Activated CD8-positive, alpha-beta T cell treated with anti-CD3 and anti-CD28 coated beads, Interleukin-2, amount 10 ng/mL, durations not matched to agents 7 days and 5 days (primary cell): ENCODE data around the gene CNNM1. TPM values are rescaled to one million over a fixed set of nuclear protein-coding genes. Genes with fewer than 3 reads are reported as not detected.

Source experiments
- ATAC-seq: fragments of 150-1000 bp; cut with Tn5 transposase; one replicate; pipeline ENCODE4 v1.10.0; 2021; ENCODE audit warnings: moderate library complexity
- CTCF ChIA-PET: fragments of 350-600 bp; sonication (Branson Sonifier 250); formaldehyde crosslinking; loops from one replicate; lab custom pipeline; 2021; ENCODE audit warnings: antibody characterized with exemption; lab: Charles Lee
- POLR2A ChIA-PET: fragments of 350-600 bp; sonication (Branson Sonifier 250); formaldehyde crosslinking; loops from one replicate; lab custom pipeline; 2021; ENCODE audit warnings: antibody characterized with exemption; lab: Charles Lee
- DNase-seq: peaks from one replicate; pipeline ENCODE4 v3.0.0-alpha.2; 2020
- H3K27ac Mint-ChIP-seq: one replicate; pipeline ENCODE4 v1.8.0; 2021; ENCODE audit warnings: mild to moderate bottlenecking, mixed read lengths
- H3K27me3 Mint-ChIP-seq: one replicate; pipeline ENCODE4 v1.8.0; 2021; ENCODE audit warnings: low read depth, mixed read lengths
- H3K36me3 Mint-ChIP-seq: one replicate; pipeline ENCODE4 v1.8.0; 2021; ENCODE audit warnings: low read depth, mixed read lengths
- H3K4me1 Mint-ChIP-seq: one replicate; pipeline ENCODE4 v1.8.0; 2021; ENCODE audit warnings: low read depth, mixed read lengths
- H3K4me3 Mint-ChIP-seq: one replicate; pipeline ENCODE4 v1.8.0; 2021; ENCODE audit warnings: mild to moderate bottlenecking, mixed read lengths
- H3K9me3 Mint-ChIP-seq: one replicate; pipeline ENCODE4 v1.8.0; 2022; ENCODE audit warnings: mixed read lengths; ENCODE audit not compliant: insufficient read depth
- total RNA-seq, 2 experiments: library from RNA; stranded (reverse); gene quantifications; one replicate each; pipeline ENCODE4 v1.2.3, GENCODE V29; 2021

Gene CNNM1
- total RNA-seq, 2 experiments from 2014 or later, result 0.13 to 0.23 TPM

- Mint-ChIP-seq H3K4me1 (no peaks in the 10 kb centered on the region), H3K36me3 (peaks cover 31% of the 10 kb centered on the region), H3K4me3 (no peak overlapping the region), H3K27me3 (no peaks in the 10 kb centered on the region), H3K9me3 (no peaks in the 10 kb centered on the region), H3K27ac (no peak overlapping the region)
- ChIA-PET POLR2A (no interaction called here), CTCF (interaction anchor here (0.7 to 1.5 kb wide), 3 partner anchors 8 to 209 kb away, joined by 3 to 4 read pairs (median 3); no protein-coding TSS in a partner anchor)
- DNase-seq, result no peak
- no peak for ATAC-seq
Measured at GRCh38 chr10:99403674-99404073, 74.5 kb downstream of the CNNM1 start.

DNA sequence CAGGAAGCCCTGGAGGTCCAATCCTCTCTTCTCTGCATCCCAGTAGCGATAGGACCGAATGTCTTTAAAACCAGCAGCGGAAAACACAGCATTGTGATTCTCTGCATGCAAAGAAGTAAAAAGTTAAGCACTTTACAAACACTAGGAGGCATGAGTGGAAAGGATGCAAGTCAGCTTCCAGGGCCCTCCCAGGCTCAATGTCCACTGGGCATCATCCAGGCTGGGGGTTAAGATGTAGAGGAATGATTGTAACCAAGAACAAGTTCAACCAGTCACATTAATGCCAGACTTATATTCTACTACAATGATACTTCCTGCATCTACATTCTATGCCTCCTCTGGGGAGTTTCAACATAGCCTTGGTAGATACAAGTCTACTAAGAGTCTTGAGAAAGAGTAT, 77.0 kb downstream of the CNNM1 start:
- no peak overlapping the region for H3K4me3 Mint-ChIP-seq
- ATAC-seq (no peak), DNase-seq (no peak)
- H3K9me3 Mint-ChIP-seq, result no peaks in the 10 kb centered on the region
- POLR2A ChIA-PET, result no interaction called here
- H3K27me3 Mint-ChIP-seq, result no peaks in the 10 kb centered on the region
- H3K27ac Mint-ChIP-seq, result no peak overlapping the region
- CTCF ChIA-PET, result no interaction called here
- H3K36me3 Mint-ChIP-seq, result peaks cover 32% of the 10 kb centered on the region
- H3K4me1 Mint-ChIP-seq, result no peaks in the 10 kb centered on the region

- Mint-ChIP-seq H3K4me3 (no peak overlapping the region), H3K4me1 (no peaks in the 10 kb centered on the region), H3K9me3 (no peaks in the 10 kb centered on the region), H3K27ac (no peak overlapping the region), H3K36me3 (peaks cover 17% of the 10 kb centered on the region), H3K27me3 (no peaks in the 10 kb centered on the region)
- ATAC-seq (no peak), DNase-seq (no peak)
- POLR2A ChIA-PET, result no interaction called here
- CTCF ChIA-PET, result interaction anchor here (1.0 to 1.1 kb wide), 2 partner anchors 18 to 26 kb away, joined by 3 read pairs; no protein-coding TSS in a partner anchor
Measured at GRCh38 chr10:99410146-99410545, 81.0 kb downstream of the CNNM1 start.

DNA sequence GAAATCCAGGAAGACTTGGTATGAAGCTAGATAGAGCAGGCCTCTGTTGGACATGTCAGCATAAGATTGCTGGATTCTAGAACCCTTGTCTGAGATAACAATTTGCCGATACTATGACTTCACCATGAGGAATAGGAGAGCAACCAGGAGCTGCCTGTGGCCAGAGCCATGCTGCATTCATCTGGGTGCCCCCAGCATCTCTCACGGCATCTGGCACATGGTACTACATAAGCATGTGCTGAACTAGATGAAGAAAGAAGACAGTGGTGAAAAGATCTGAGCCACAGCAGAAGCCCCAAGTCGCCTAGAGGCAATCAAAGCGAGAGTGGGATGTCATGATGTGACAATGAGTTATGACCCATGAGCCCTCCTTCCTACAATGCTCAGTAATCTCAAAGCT, 81.7 kb downstream of the CNNM1 start:
- ATAC-seq (no peak), DNase-seq (no peak)
- H3K9me3 Mint-ChIP-seq, result no peaks in the 10 kb centered on the region
- H3K27me3 Mint-ChIP-seq, result no peaks in the 10 kb centered on the region
- H3K4me3 Mint-ChIP-seq, result no peak overlapping the region
- ChIA-PET CTCF (interaction anchor here (1.4 kb wide), 1 partner anchor 19 kb away, joined by 4 read pairs; the partner anchor contains the start of gene GOT1), POLR2A (interaction anchor here (0.6 kb wide), 1 partner anchor 16 kb away, joined by 4 read pairs; no protein-coding TSS in a partner anchor)
- H3K36me3 Mint-ChIP-seq, result peaks cover 15% of the 10 kb centered on the region
- H3K27ac Mint-ChIP-seq, result no peak overlapping the region
- H3K4me1 Mint-ChIP-seq, result no peaks in the 10 kb centered on the region

DNA sequence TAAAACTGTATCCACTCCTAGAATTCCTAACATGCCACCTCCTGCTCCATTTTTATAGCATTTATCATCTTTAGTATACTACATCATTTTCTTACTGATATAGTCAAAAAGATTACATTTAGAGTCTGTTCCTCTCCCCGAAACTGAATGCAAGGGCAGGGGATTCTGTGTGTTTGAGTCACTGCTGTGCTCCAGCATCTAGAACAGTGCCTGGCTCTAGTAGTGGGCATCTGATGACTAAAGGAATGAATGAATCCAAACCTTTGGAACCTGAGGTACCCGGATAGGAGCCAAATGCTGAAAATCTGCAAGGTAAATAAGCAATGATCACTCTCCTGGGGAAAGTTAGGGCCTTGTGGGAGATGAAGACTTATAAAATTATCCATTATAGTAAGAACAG, 82.4 kb downstream of the CNNM1 start:
- DNase-seq (no peak), ATAC-seq (no peak)
- Mint-ChIP-seq H3K4me3 (no peak overlapping the region), H3K36me3 (peaks cover 15% of the 10 kb centered on the region), H3K4me1 (no peaks in the 10 kb centered on the region), H3K27me3 (no peaks in the 10 kb centered on the region), H3K9me3 (no peaks in the 10 kb centered on the region), H3K27ac (no peak overlapping the region)
- CTCF ChIA-PET, result interaction anchor here (0.7 to 1.4 kb wide), 3 partner anchors 8 to 300 kb away, joined by 3 to 4 read pairs (median 4); partner anchors contain the start of gene GOT1
- POLR2A ChIA-PET, result interaction anchor here (0.6 kb wide), 1 partner anchor 16 kb away, joined by 4 read pairs; no protein-coding TSS in a partner anchor

DNA sequence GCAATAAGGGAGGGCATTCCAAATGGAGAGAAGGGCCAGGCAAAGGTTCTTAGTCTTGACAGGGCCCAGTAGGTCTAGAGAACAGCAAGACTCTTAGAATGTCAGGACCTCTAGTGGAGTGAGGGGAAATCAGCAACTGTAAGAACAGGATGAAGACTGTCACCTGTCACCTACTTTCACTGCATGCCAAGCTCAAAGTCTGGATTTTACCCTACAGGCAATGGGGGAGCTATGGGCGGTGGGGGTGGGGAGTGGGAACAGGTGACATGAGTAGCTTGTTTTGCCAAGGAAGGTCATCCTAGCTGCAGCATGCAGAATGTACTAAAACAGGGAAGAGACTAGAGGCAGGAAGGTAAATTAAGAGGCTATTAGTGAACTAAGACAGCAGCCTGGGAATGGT, 82.9 kb downstream of the CNNM1 start:
- no peak overlapping the region for H3K4me3 Mint-ChIP-seq
- no peak for DNase-seq
- POLR2A ChIA-PET, result no interaction called here
- H3K9me3 Mint-ChIP-seq, result no peaks in the 10 kb centered on the region
- H3K36me3 Mint-ChIP-seq, result peaks cover 14% of the 10 kb centered on the region
- H3K27ac Mint-ChIP-seq, result no peak overlapping the region
- H3K27me3 Mint-ChIP-seq, result no peaks in the 10 kb centered on the region
- CTCF ChIA-PET, result interaction anchor here (0.7 to 1.4 kb wide), 3 partner anchors 9 to 299 kb away, joined by 3 to 4 read pairs (median 4); partner anchors contain the start of gene GOT1
- no peaks in the 10 kb centered on the region for H3K4me1 Mint-ChIP-seq
- ATAC-seq, result no peak

GRCh38 chr10:99418910-99419624, 89.9 kb downstream of the CNNM1 start:
- Mint-ChIP-seq H3K9me3 (no peaks in the 10 kb centered on the region), H3K4me1 (no peaks in the 10 kb centered on the region), H3K27ac (no peak overlapping the region), H3K4me3 (no peak overlapping the region), H3K27me3 (no peaks in the 10 kb centered on the region), H3K36me3 (peaks cover 40% of the 10 kb centered on the region)
- POLR2A ChIA-PET, result no interaction called here
- CTCF ChIA-PET, result interaction anchor here (1.6 kb wide), 1 partner anchor 17 kb away, joined by 5 read pairs; no protein-coding TSS in a partner anchor
- DNase-seq, result no peak
- ATAC-seq, result no peak

GRCh38 chr10:99419688-99420087, 90.5 kb downstream of the CNNM1 start:
- Mint-ChIP-seq H3K36me3 (peaks cover 41% of the 10 kb centered on the region), H3K4me1 (no peaks in the 10 kb centered on the region), H3K27me3 (no peaks in the 10 kb centered on the region), H3K27ac (no peak overlapping the region), H3K4me3 (no peak overlapping the region), H3K9me3 (no peaks in the 10 kb centered on the region)
- ChIA-PET CTCF (interaction anchor here (1.6 kb wide), 1 partner anchor 16 kb away, joined by 5 read pairs; no protein-coding TSS in a partner anchor), POLR2A (no interaction called here)
- ATAC-seq (no peak), DNase-seq (no peak)

DNA sequence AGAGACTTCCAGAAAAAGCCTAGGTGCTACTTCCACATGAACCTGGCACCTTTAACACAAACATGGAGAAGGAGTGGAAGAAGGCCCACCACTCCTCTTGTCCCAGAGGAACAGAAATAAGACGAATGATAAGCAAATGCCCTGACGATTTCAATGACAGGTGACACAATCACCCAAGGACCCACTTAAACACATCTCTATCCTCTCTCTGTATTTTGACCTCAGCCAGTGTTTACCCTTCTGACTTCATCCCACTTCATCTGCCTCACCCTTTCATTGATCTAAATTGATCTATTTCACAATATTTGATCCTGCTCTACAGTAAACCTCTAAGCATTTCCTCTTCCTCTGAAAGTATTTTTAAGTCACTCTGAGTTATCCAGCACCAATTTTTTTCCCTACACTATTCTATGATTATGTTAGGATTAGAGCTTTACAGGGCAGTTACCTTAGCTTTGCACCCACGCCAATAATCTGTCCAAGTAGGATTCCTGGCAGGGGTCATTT, 92.1 kb downstream of the CNNM1 start:
- H3K9me3 Mint-ChIP-seq, result no peaks in the 10 kb centered on the region
- DNase-seq (no peak), ATAC-seq (no peak)
- peaks cover 38% of the 10 kb centered on the region for H3K36me3 Mint-ChIP-seq
- no peak overlapping the region for H3K4me3 Mint-ChIP-seq
- ChIA-PET CTCF (no interaction called here), POLR2A (no interaction called here)
- H3K27ac Mint-ChIP-seq, result no peak overlapping the region
- no peaks in the 10 kb centered on the region for H3K27me3 Mint-ChIP-seq
- no peaks in the 10 kb centered on the region for H3K4me1 Mint-ChIP-seq

DNA sequence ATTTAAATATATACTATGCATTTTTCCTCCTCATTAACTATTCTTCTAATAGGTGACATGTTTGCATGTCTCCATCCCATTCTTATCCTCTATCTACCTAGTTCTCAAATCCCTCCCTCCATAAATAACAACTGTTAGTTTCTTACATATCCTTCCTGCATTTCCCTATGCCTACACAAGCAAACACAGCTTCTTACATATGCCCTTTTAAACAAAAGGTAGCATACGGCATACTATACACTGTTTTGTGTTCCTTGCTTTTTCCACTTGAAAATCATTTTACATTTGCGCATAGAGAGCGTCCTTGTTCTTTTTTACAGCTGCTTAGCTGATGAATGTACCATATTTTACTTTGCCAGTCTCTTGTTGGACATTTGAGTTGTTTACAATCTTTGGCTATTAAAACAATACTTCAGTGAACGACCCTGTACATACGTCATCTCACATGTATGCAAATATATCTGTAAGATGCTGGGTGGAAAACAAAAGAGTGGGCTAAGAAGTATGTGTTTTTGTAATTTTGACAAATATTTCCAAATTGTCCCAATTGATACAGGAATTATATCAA, 93.5 kb downstream of the CNNM1 start:
- Mint-ChIP-seq H3K36me3 (peaks cover 33% of the 10 kb centered on the region), H3K4me1 (no peaks in the 10 kb centered on the region), H3K4me3 (no peak overlapping the region), H3K27ac (no peak overlapping the region), H3K9me3 (no peaks in the 10 kb centered on the region), H3K27me3 (no peaks in the 10 kb centered on the region)
- DNase-seq (no peak), ATAC-seq (no peak)
- POLR2A ChIA-PET, result no interaction called here
- CTCF ChIA-PET, result interaction anchor here (2.8 kb wide), 1 partner anchor 13 kb away, joined by 13 read pairs; no protein-coding TSS in a partner anchor

GRCh38 chr10:99424656-99425055, 95.5 kb downstream of the CNNM1 start:
- no peak for DNase-seq
- Mint-ChIP-seq H3K4me3 (no peak overlapping the region), H3K9me3 (no peaks in the 10 kb centered on the region), H3K27me3 (no peaks in the 10 kb centered on the region), H3K36me3 (peaks cover 21% of the 10 kb centered on the region), H3K27ac (no peak overlapping the region), H3K4me1 (peaks cover 10% of the 10 kb centered on the region)
- ChIA-PET CTCF (interaction anchor here (2.8 kb wide), 1 partner anchor 11 kb away, joined by 13 read pairs; no protein-coding TSS in a partner anchor), POLR2A (no interaction called here)
- no peak for ATAC-seq

GRCh38 chr10:99425204-99425603, 96.0 kb downstream of the CNNM1 start:
- Mint-ChIP-seq H3K9me3 (no peaks in the 10 kb centered on the region), H3K4me1 (peaks cover 15% of the 10 kb centered on the region), H3K27ac (no peak overlapping the region), H3K36me3 (peaks cover 15% of the 10 kb centered on the region), H3K27me3 (no peaks in the 10 kb centered on the region), H3K4me3 (no peak overlapping the region)
- ATAC-seq (no peak), DNase-seq (no peak)
- CTCF ChIA-PET, result no interaction called here
- POLR2A ChIA-PET, result no interaction called here
